K562 (cell line): ENCODE data around the gene SCPEP1. TPM values are rescaled to one million over a fixed set of nuclear protein-coding genes. Genes with fewer than 3 reads are reported as not detected.

Experiments used
- ADNP ChIP-seq: fragments of 200-800 bp; sonication (Bioruptor generic); IDR thresholded peaks from 2 replicates; pipeline ENCODE4 v1.6.1; 2016; ENCODE audit warnings: missing genetic modification characterization, missing compliant biosample characterization
- ATF6 ChIP-seq: sonication (generic); formaldehyde crosslinking; IDR thresholded peaks from 2 replicates; pipeline ENCODE4 v1.4.0; 2020; ENCODE audit warnings: mild to moderate bottlenecking, missing genetic modification reagents
- BCL6 ChIP-seq: fragments of 250-450 bp; sonication (Bioruptor Pico); IDR thresholded peaks from 2 replicates; pipeline ENCODE4 v1.4.0; 2020
- CBX8 ChIP-seq: fragments of 200-600 bp; sonication (generic); IDR thresholded peaks from 2 replicates; pipeline ENCODE4 v1.6.1; 2012; ENCODE audit warnings: borderline replicate concordance, mixed run types, low read depth, mild to moderate bottlenecking, moderate library complexity, mixed read lengths, low read length, control low read depth, inconsistent platforms; ENCODE audit not compliant: poor library complexity, severe bottlenecking; ENCODE audit errors: extremely low read depth
- CEBPG ChIP-seq, 3 experiments: fragments of 200-800 bp in 1 of 3; sonication (Bioruptor generic) in 1 of 3; sonication (generic) in 1 of 3; formaldehyde crosslinking in 1 of 3; IDR thresholded peaks in 2 of 3; conservative IDR thresholded peaks in 1 of 3; 2 replicates each; pipeline versions ENCODE4 v1.6.1 to v1.8.0; 2016 to 2022; ENCODE audit warnings: missing compliant biosample characterization in 2 of 3, missing genetic modification characterization in 2 of 3, mild to moderate bottlenecking in 1 of 3, missing genetic modification reagents in 1 of 3
- ELF2 ChIP-seq: fragments of 250-450 bp; sonication (Bioruptor Pico); IDR thresholded peaks from 2 replicates; pipeline ENCODE4 v1.5.0; 2021; ENCODE audit warnings: mild to moderate bottlenecking
- ETV1 ChIP-seq: fragments of 450-650 bp; conservative IDR thresholded peaks from 2 replicates; pipeline ENCODE4 v1.6.1; 2016; ENCODE audit warnings: missing genetic modification characterization, control low read depth, low read depth, missing compliant biosample characterization
- FOXA1 ChIP-seq: fragments of 450-650 bp; IDR thresholded peaks from 2 replicates; pipeline ENCODE4 v1.6.1; 2016; ENCODE audit warnings: mild to moderate bottlenecking, borderline replicate concordance
- HMGN3 ChIP-seq: IDR thresholded peaks from 2 replicates; pipeline ENCODE4 v1.6.1; 2011; ENCODE audit warnings: borderline replicate concordance, low read depth, mild to moderate bottlenecking, mixed read lengths, low read length; ENCODE audit not compliant: insufficient read length; ENCODE audit errors: extremely low read depth
- KDM1A ChIP-seq, 2 experiments: fragments of 450-650 bp; IDR thresholded peaks; 2 replicates each; pipeline ENCODE4 v1.6.1; 2016; ENCODE audit warnings: mild to moderate bottlenecking in 2 of 2
- MAX ChIP-seq: sonication (generic); formaldehyde crosslinking; IDR thresholded peaks from 2 replicates; pipeline ENCODE4 v1.9.0; 2022; ENCODE audit warnings: mild to moderate bottlenecking, missing genetic modification reagents
- NELFE ChIP-seq: IDR thresholded peaks from 2 replicates; pipeline ENCODE4 v1.6.1; 2011; ENCODE audit warnings: mild to moderate bottlenecking; ENCODE audit not compliant: insufficient read depth, insufficient read length
- PURB ChIP-seq: sonication (generic); formaldehyde crosslinking; IDR thresholded peaks from 2 replicates; pipeline ENCODE4 v1.9.0; 2021; ENCODE audit warnings: low read depth, mild to moderate bottlenecking, missing genetic modification reagents
- SETDB1 ChIP-seq: IDR thresholded peaks from one replicate; pipeline ENCODE4 v1.6.1; 2012; ENCODE audit warnings: low read length, control low read depth, inconsistent platforms
- TFAP4 ChIP-seq: sonication (generic); formaldehyde crosslinking; IDR thresholded peaks from 2 replicates; pipeline ENCODE4 v1.8.0; 2022; ENCODE audit warnings: missing genetic modification reagents, mild to moderate bottlenecking, moderate library complexity, borderline replicate concordance
- YBX1 ChIP-seq: fragments of 450-650 bp; IDR thresholded peaks from 2 replicates; pipeline ENCODE4 v1.7.1; 2016; ENCODE audit warnings: mild to moderate bottlenecking
- ZNF224 ChIP-seq: sonication (generic); formaldehyde crosslinking; IDR thresholded peaks from 2 replicates; pipeline ENCODE4 v1.8.0; 2022; ENCODE audit warnings: mild to moderate bottlenecking, missing genetic modification reagents
- ZNF263 ChIP-seq: sonication (generic); formaldehyde crosslinking; IDR thresholded peaks from 2 replicates; pipeline ENCODE4 v1.8.0; 2022; ENCODE audit warnings: mild to moderate bottlenecking, missing genetic modification reagents, borderline replicate concordance
- ZNF431 ChIP-seq: sonication (generic); formaldehyde crosslinking; IDR thresholded peaks from 2 replicates; pipeline ENCODE4 v1.8.0; 2022; ENCODE audit warnings: mild to moderate bottlenecking, missing genetic modification reagents
- ZNF436 ChIP-seq: fragments of 250-450, 450-650 bp; sonication (Bioruptor Pico); formaldehyde crosslinking; IDR thresholded peaks from 2 replicates; pipeline ENCODE4 v1.7.0; 2020; ENCODE audit warnings: mild to moderate bottlenecking
- polyA plus RNA-seq, 8 experiments: library from polyadenylated mRNA; depleted of rRNA in 4 of 8; stranded (reverse) in 5 of 8; unstranded in 3 of 8; fragments of >200 nt; fragmentation: Nextera tagmentation in 2 of 8; fragmentation: Illumina TruSeq in 1 of 8; extraction: Ambion mirVana in 2 of 8; extraction: Trizol in 1 of 8; gene quantifications; 2 replicates each; pipeline versions ENCODE4 v1.2.1 to v1.2.3, GENCODE V29; 2011 to 2014; ENCODE audit warnings: inconsistent platforms in 1 of 8, missing spikeins in 1 of 8
- total RNA-seq, 7 experiments: library from RNA; depleted of rRNA in 6 of 7; stranded (reverse); fragments of >200 nt in 6 of 7; fragmentation: Illumina TruSeq in 2 of 7; extraction: Trizol in 2 of 7; gene quantifications; 2 replicates each; pipeline versions ENCODE4 v1.2.1 to v1.2.3, GENCODE V29; 2011 to 2021; ENCODE audit warnings: low replicate concordance in 1 of 7
- TF ChIP-seq, protein P1 (sequence below): fragments of 250-450 bp; sonication (Bioruptor Pico); IDR thresholded peaks from 2 replicates; pipeline ENCODE4 v1.8.0; 2021; ENCODE audit warnings: moderate library complexity, mild to moderate bottlenecking, inconsistent platforms

Gene SCPEP1
- total and polyA plus RNA-seq, 9 of the 15 experiments (the other 6 are each of a cell fraction or from before 2014, with no cell fraction given), result 5.1 to 14.8 (median 7.2) TPM

DNA sequence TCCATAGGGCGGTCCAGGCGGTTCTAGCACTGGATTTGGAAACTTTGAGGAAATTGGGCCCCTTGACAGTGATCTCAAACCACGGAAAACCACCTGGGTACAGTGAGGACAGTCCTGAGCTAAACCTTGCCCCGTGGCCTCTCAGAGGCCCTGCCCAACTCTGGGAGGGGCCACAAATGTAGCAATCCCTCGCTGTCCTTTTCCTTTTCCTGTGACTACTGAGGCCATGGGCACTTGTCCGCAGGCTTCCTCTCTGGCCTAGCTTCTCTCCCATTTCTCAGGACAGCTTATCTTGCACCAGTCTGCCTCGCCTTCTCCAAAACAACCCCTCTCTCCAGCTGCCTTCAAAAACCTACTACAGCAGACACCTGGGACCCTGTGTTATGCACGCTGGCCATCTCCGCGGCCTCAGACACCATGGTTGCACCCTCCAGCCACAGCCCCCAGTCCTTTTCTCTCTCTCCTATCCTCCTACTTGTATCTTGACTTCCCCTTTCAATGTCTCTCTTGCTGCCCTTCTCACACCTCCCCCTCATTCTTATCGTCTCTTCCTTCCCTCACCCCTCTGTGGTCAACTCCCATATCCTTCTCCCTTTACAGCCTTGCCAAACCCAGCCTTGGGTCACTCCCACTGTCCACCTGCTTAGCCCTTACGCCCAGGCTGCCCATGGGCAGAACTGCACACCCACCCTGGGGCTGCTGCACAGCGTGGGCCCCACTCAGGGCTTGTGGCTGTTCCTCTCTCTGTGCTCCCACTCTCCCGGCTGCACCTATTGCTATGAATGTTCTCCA lies 7.6 kb downstream of the SCPEP1 start (continued):
- peak; percentile 75; the same call in 1 of the 2 replicates for TF ChIP-seq ATF6 (CRISPR knock-in tag)
- TF ChIP-seq CBX8, result no peak
- TF ChIP-seq NELFE, result no peak
- TF ChIP-seq KDM1A (IDR thresholded peaks at IDR 0.05), result peak; percentile 77 to 82
- TF ChIP-seq CEBPG (CRISPR knock-in tag; IDR thresholded peaks at IDR 0.05), result no peak
- peak in 1 of 2 experiments; percentile 66; a peak in 2 of 4 replicates for TF ChIP-seq CEBPG (tag; conservative IDR thresholded peaks at IDR 0.05 in 1 of 2, IDR thresholded peaks at IDR 0.05 in 1 of 2)
- TF ChIP-seq FOXA1, result no peak
- peak; percentile 98 for TF ChIP-seq ZNF263
- TF ChIP-seq ZNF224, result no peak
- TF ChIP-seq ELF2, result no peak
- TF ChIP-seq SETDB1, result no peak
- no peak for TF ChIP-seq ZNF436 (CRISPR knock-in tag)
- TF ChIP-seq PURB (CRISPR knock-in tag), result no peak
- no peak for TF ChIP-seq YBX1
- TF ChIP-seq, protein P1, sequence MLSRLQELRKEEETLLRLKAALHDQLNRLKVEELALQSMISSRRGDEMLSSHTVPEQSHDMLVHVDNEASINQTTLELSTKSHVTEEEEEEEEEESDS, result no peak
- peak; percentile 78 for TF ChIP-seq ETV1 (tag)
- TF ChIP-seq BCL6 (CRISPR knock-in tag), result no peak
- TF ChIP-seq ADNP, result no peak
- no peak for TF ChIP-seq HMGN3
- TF ChIP-seq TFAP4 (CRISPR knock-in tag), result peak; percentile 55; the same call in 1 of the 2 replicates
- TF ChIP-seq ZNF431 (CRISPR knock-in tag), result no peak
- TF ChIP-seq MAX (CRISPR knock-in tag), result peak; percentile 69; the same call in 1 of the 2 replicates
